ENCODE data around the gene CHRNA4.

GRCh38 chr20:63387917-63388316 lies 26.8 kb upstream of the CHRNA4 start:
- TF ChIP-seq, protein P1, sequence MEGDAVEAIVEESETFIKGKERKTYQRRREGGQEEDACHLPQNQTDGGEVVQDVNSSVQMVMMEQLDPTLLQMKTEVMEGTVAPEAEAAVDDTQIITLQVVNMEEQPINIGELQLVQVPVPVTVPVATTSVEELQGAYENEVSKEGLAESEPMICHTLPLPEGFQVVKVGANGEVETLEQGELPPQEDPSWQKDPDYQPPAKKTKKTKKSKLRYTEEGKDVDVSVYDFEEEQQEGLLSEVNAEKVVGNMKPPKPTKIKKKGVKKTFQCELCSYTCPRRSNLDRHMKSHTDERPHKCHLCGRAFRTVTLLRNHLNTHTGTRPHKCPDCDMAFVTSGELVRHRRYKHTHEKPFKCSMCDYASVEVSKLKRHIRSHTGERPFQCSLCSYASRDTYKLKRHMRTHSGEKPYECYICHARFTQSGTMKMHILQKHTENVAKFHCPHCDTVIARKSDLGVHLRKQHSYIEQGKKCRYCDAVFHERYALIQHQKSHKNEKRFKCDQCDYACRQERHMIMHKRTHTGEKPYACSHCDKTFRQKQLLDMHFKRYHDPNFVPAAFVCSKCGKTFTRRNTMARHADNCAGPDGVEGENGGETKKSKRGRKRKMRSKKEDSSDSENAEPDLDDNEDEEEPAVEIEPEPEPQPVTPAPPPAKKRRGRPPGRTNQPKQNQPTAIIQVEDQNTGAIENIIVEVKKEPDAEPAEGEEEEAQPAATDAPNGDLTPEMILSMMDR (IDR thresholded peaks at IDR 0.05), result no peak
- no peak for TF ChIP-seq POLR2A (IDR thresholded peaks at IDR 0.05)

All from right lobe of liver (tissue), 4 donors.